ENCODE measurements around the gene CAMK4. TPM values are rescaled to one million over a fixed set of nuclear protein-coding genes. Genes with fewer than 3 reads are reported as not detected.

Gene CAMK4
- total RNA-seq, 1 experiment from 2014 or later, result 10.2 TPM

DNA sequence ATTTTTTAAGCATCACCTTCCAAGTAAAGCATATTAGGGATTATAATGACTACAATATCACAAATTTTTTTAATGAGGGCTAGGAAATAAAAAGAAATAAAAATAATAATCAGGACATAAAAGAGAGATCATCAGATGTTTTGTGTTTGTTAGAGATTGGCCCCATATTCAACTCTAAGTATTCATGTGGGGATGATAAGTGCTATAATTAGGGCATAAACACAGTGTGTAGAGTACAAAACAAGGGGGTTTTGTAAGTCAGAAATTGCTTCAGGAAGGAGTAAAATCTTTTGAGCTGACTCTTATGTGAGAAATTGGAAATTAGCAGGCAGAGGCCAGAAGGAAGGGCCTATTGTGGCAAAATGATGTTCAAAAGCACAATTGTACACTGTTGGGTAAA, 160.9 kb downstream of the CAMK4 start (continued):
- TF ChIP-seq CTCF (IDR thresholded peaks at IDR 0.05 in 2 of 3, conservative IDR thresholded peaks at IDR 0.05 in 1 of 3; ENCODE audit: borderline replicate concordance in 1 of 3, insufficient read depth in 1 of 3, low read depth in 2 of 3, low read length in 2 of 3), result no peak

DNA sequence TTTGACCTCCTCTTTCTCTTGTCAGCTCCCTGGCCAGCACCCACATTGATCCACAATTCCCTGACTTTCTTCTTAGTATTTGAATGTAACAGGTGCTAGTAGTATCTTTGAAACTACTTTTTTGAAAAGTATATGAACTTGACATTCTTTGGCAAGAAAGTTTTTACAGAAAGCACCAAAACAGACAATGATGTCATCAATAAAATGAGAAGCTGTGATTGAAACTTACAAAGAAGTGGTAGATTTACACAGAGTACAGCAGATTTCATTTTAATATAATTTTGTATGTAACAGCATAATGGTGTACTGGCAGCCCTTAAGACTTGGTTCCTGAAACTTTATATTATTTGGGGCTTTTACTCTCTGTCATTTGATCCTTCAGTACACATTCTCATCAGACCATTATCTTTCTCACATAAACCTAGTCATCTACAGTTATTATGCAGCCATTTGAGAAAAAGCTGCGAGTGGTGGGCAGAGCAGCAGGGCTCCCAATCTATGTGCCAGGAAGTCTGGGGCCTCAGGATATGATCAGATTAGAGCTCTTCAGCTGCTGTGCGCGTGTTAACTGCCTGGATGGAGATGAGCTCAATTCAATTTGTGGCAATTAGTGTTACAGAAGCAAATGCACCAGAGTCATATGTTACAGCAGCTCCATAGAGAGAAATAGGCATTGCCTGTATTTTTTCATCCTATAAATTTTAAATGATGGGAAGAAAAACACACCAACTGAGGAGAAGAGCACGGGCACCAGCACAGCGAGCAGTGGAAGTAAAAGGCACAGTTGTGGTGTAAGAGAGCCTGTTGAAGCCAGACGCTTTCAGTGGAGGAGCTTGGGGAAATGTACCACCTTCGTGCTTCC, 162.0 kb downstream of the CAMK4 start:
- H3K4me3 ChIP-seq (replicated peaks in 1 of 2; ENCODE audit: low read depth in 1 of 2, low read length in 2 of 2), result no peak overlapping the region
- H4K20me1 ChIP-seq (ENCODE audit: insufficient read depth), result no peaks in the 10 kb centered on the region
- no peaks in the 10 kb centered on the region for H3K79me2 ChIP-seq (ENCODE audit: insufficient read depth, low read length)
- BruUV-seq (replicated peaks), result no TSS peak
- intact Hi-C loops (cut with micrococcal nuclease), result no loop called here
- no peak overlapping the region for H3K9ac ChIP-seq (ENCODE audit: low read length)
- no peaks in the 10 kb centered on the region for H3K27me3 ChIP-seq (ENCODE audit: insufficient read depth, low read length)
- no peak overlapping the region for H3K4me2 ChIP-seq (ENCODE audit: low read length)
- no peak overlapping the region for H2AFZ ChIP-seq (ENCODE audit: low read depth, low read length, poor library complexity, severe bottlenecking)
- H3K27ac ChIP-seq (ENCODE audit: low read depth, low read length), result no peak overlapping the region
- POLR2A ChIA-PET, result no interaction called here
- no peaks in the 10 kb centered on the region for H3K9me3 ChIP-seq (ENCODE audit: control insufficient read depth in 1 of 2, insufficient read depth in 1 of 2, low read depth in 1 of 2, low read length in 2 of 2)
- RAD21 ChIA-PET (ENCODE audit: low non-redundant PET in 1 of 2, low total read pairs in 2 of 2, uncharacterized antibody in 2 of 2, unreplicated experiment in 2 of 2), result no interaction called here
- DNase-seq (ENCODE audit: low read depth, low spot score), result no peak
- H3K36me3 ChIP-seq (ENCODE audit: control insufficient read depth in 1 of 2, insufficient read depth in 2 of 2, low read length in 2 of 2), result no peaks in the 10 kb centered on the region
- no peaks in the 10 kb centered on the region for H3K9me2 ChIP-seq (ENCODE audit: insufficient read depth)
- CTCF ChIA-PET, result no interaction called here
- ATAC-seq, result no peak
- H3K4me1 ChIP-seq (ENCODE audit: control insufficient read depth in 1 of 2, insufficient read depth in 2 of 2, low read length in 2 of 2), result peaks cover 3 to 25% of the 10 kb centered on the region in 2 experiments; a peak in 3 of 4 replicates
- TF ChIP-seq ZFX (IDR thresholded peaks at IDR 0.05), result no peak
- TF ChIP-seq, protein P1, sequence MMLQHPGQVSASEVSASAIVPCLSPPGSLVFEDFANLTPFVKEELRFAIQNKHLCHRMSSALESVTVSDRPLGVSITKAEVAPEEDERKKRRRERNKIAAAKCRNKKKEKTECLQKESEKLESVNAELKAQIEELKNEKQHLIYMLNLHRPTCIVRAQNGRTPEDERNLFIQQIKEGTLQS (IDR thresholded peaks at IDR 0.05), result no peak
- no peak for TF ChIP-seq ZNF274 (IDR thresholded peaks at IDR 0.05; ENCODE audit: low read depth, low read length)
- no peak for TF ChIP-seq EZH2 (IDR thresholded peaks at IDR 0.05)
- no peak for TF ChIP-seq YY1 (IDR thresholded peaks at IDR 0.05; ENCODE audit: extremely low read depth, insufficient replicate concordance, low read depth, low read length)
- no peak for TF ChIP-seq FOSL1 (IDR thresholded peaks at IDR 0.05; ENCODE audit: low read depth)
- no peak for TF ChIP-seq CTCF (IDR thresholded peaks at IDR 0.05 in 2 of 3, conservative IDR thresholded peaks at IDR 0.05 in 1 of 3; ENCODE audit: borderline replicate concordance in 1 of 3, insufficient read depth in 1 of 3, low read depth in 2 of 3, low read length in 2 of 3)
- TF ChIP-seq MAX (IDR thresholded peaks at IDR 0.05), result no peak
- no peak for TF ChIP-seq SRF (IDR thresholded peaks at IDR 0.05; ENCODE audit: low read depth)
- TF ChIP-seq CBX3 (IDR thresholded peaks at IDR 0.05; ENCODE audit: low read depth), result no peak
- TF ChIP-seq RAD21 (IDR thresholded peaks at IDR 0.05; ENCODE audit: low read depth), result no peak
- TF ChIP-seq SIN3A (IDR thresholded peaks at IDR 0.05; ENCODE audit: low read depth), result no peak
- TF ChIP-seq EGR1 (IDR thresholded peaks at IDR 0.05; ENCODE audit: low read depth), result no peak
- no peak for TF ChIP-seq POLR2AphosphoS5 (IDR thresholded peaks at IDR 0.05; ENCODE audit: low read depth, low read length)
- no peak for TF ChIP-seq ELF1 (IDR thresholded peaks at IDR 0.05; ENCODE audit: borderline replicate concordance, low read depth)
- no peak for TF ChIP-seq TCF7L2 (IDR thresholded peaks at IDR 0.05; ENCODE audit: borderline replicate concordance, extremely low read depth, insufficient read depth, insufficient read length)
- TF ChIP-seq POLR2A (IDR thresholded peaks at IDR 0.05; ENCODE audit: borderline replicate concordance, extremely low read depth, insufficient read depth, insufficient read length), result no peak

Measured in HCT116 (cell line).